ENCODE measurements around the gene ATP1A4.
A peak's percentile ranks its signal among the peaks of the same experiment; 100 is the strongest.

The ATP1A4 gene

GRCh38 chr1:160208557-160209320 is 57.3 kb downstream of the ATP1A4 start:
- no peak for TF ChIP-seq REST (IDR thresholded peaks at IDR 0.05; ENCODE audit: insufficient read depth in 1 of 2, low read depth in 2 of 2, low read length in 2 of 2)
- TF ChIP-seq POLR2AphosphoS5 (IDR thresholded peaks at IDR 0.05; ENCODE audit: low read depth, low read length), result peak; percentile 43; the same call in 1 of the 2 replicates

DNA sequence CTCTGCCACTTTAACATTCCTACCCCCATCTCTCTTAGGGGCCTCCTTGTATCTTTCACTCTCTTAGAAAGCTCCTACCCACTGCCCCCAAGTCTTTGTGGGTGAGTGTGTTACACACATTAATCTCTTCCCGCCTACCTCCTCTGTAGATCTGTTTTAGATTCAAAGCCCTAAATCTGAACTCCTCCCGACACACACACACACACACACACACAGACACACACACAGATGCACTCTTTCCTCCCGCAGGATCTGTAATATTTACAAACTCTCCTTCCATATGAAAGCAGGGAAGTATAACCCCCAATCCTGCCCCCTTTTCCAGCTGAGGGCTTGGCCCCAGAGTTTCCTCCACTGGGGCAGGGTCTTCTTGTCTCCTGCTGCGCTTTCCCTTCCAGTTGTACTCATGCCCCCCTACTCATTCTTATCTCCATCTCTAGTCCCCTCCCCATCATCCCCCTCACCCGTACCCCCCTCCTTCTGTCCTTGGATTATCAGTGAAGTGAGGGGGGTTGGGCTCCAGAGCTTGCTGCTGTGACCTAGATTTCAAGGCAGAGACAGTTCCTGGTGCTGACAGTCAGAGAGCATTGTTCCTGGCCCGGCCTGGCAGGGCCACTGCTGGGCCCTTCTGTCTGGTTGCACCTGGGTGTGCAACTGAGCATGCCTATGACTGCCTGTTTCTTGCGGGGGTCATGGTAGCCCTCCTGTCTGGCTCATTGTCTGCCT is 58.1 kb downstream of the ATP1A4 start:
- TF ChIP-seq REST (IDR thresholded peaks at IDR 0.05; ENCODE audit: insufficient read depth in 1 of 2, low read depth in 2 of 2, low read length in 2 of 2) (no peak), TAF1 (IDR thresholded peaks at IDR 0.05; ENCODE audit: borderline replicate concordance, insufficient read depth, low read length) (no peak), SIN3A (IDR thresholded peaks at IDR 0.05; ENCODE audit: borderline replicate concordance, insufficient read depth, low read length) (no peak), FOXP2 (optimal IDR thresholded peaks at IDR 0.05; ENCODE audit: borderline replicate concordance, extremely low read depth, extremely low read length, insufficient read depth) (no peak), POLR2AphosphoS5 (IDR thresholded peaks at IDR 0.05; ENCODE audit: low read depth, low read length) (no peak)

DNA sequence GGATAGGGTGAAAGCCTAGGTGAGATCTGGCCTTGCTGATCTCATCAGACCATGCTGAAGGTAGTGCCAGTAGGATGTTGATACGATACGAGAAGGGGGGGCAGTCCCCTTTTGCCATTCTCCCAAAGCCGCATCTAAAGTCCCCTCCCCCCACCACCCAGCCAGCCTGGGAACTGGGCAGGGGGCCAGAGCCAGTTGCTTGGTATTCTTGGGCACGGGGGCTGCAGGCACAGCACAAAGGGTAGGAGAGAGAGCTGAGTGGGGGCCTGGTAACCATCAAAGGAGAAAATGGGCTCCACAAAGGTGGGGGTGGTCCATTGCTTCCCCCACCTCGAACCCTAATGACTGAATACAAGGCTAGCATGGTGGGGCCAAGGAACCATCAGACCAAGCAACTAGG is 59.2 kb downstream of the ATP1A4 start:
- 0 out of 2 replicates have a peak, but pooled peaks have one; percentile 21 for TF ChIP-seq POLR2AphosphoS5 (IDR thresholded peaks at IDR 0.05; ENCODE audit: low read depth, low read length)
- no peak for TF ChIP-seq FOXP2 (optimal IDR thresholded peaks at IDR 0.05; ENCODE audit: borderline replicate concordance, extremely low read depth, extremely low read length, insufficient read depth)
- TF ChIP-seq REST (IDR thresholded peaks at IDR 0.05; ENCODE audit: insufficient read depth in 1 of 2, low read depth in 2 of 2, low read length in 2 of 2), result no peak
- no peak for TF ChIP-seq TAF1 (IDR thresholded peaks at IDR 0.05; ENCODE audit: borderline replicate concordance, insufficient read depth, low read length)
- no peak for TF ChIP-seq SIN3A (IDR thresholded peaks at IDR 0.05; ENCODE audit: borderline replicate concordance, insufficient read depth, low read length)

GRCh38 chr1:160211046-160211790 is 59.8 kb downstream of the ATP1A4 start:
- TF ChIP-seq FOXP2 (optimal IDR thresholded peaks at IDR 0.05; ENCODE audit: borderline replicate concordance, extremely low read depth, extremely low read length, insufficient read depth) (no peak), SIN3A (IDR thresholded peaks at IDR 0.05; ENCODE audit: borderline replicate concordance, insufficient read depth, low read length) (no peak)

- no peak for TF ChIP-seq REST (IDR thresholded peaks at IDR 0.05; ENCODE audit: insufficient read depth in 1 of 2, low read depth in 2 of 2, low read length in 2 of 2)
- no peak for TF ChIP-seq SIN3A (IDR thresholded peaks at IDR 0.05; ENCODE audit: borderline replicate concordance, insufficient read depth, low read length)
- TF ChIP-seq FOXP2 (optimal IDR thresholded peaks at IDR 0.05; ENCODE audit: borderline replicate concordance, extremely low read depth, extremely low read length, insufficient read depth), result no peak
- TF ChIP-seq POLR2AphosphoS5 (IDR thresholded peaks at IDR 0.05; ENCODE audit: low read depth, low read length), result no peak
Measured at GRCh38 chr1:160214481-160215140, 63.2 kb downstream of the ATP1A4 start.
